AG10803 (cell line): Measurements from ENCODE around the gene BCOR.

Experiments
- DNase-seq: peaks from one replicate; pipeline ENCODE4 v3.0.0; 2010; ENCODE audit warnings: low read depth
- H3K4me3 ChIP-seq: 2 replicates; pipeline ENCODE4 v1.5.1; 2011; ENCODE audit warnings: mild to moderate bottlenecking, low read length, control low read depth
- TF ChIP-seq, protein P1 (sequence below): conservative IDR thresholded peaks from 2 replicates; pipeline ENCODE4 v1.5.1; 2011; ENCODE audit warnings: mild to moderate bottlenecking, low read length, control low read depth, inconsistent platforms

The BCOR gene

DNA sequence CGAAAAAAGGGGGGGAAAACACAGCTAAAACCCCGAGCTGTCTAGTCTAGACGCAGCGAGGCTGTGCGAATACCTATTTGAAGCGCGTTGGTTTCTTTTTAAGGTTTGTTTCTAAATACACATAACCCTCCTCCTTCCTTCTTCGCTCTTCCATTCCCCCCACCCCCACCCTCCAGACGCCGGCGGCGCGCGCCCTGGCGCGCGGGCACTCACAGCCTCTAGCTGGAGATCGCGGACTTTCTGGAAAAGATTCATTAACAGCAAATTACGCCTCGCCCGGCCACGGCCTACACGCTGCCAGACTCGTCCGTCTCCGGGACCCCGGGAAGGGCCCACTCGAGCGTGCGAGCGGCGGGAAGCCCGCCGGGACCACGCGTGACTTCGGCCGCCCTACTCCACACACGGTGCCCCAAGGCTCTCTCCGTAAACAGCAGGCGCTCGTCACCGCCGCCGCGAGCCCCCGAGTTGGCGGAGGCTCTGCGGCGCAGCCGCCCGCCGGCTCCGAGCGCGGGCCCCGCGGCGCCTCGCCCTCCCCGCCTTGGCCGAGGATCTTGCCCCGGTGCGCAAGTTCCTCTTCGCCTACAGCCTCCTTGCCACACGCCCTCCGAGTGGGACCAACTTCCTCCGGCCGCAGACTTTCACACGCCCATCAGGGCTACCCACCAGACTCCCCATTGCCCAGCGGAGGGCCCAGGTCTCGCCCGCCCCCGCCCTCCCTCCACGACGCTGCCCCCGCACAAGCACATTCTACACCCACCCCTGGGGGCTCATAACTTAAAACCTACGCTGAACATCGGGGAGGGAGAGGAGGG is 2.0 kb downstream of the BCOR start:
- H3K4me3 ChIP-seq: peak overlapping the region; percentile 62
- TF ChIP-seq, protein P1, sequence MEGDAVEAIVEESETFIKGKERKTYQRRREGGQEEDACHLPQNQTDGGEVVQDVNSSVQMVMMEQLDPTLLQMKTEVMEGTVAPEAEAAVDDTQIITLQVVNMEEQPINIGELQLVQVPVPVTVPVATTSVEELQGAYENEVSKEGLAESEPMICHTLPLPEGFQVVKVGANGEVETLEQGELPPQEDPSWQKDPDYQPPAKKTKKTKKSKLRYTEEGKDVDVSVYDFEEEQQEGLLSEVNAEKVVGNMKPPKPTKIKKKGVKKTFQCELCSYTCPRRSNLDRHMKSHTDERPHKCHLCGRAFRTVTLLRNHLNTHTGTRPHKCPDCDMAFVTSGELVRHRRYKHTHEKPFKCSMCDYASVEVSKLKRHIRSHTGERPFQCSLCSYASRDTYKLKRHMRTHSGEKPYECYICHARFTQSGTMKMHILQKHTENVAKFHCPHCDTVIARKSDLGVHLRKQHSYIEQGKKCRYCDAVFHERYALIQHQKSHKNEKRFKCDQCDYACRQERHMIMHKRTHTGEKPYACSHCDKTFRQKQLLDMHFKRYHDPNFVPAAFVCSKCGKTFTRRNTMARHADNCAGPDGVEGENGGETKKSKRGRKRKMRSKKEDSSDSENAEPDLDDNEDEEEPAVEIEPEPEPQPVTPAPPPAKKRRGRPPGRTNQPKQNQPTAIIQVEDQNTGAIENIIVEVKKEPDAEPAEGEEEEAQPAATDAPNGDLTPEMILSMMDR: no peak
- no peak for DNase-seq

DNA sequence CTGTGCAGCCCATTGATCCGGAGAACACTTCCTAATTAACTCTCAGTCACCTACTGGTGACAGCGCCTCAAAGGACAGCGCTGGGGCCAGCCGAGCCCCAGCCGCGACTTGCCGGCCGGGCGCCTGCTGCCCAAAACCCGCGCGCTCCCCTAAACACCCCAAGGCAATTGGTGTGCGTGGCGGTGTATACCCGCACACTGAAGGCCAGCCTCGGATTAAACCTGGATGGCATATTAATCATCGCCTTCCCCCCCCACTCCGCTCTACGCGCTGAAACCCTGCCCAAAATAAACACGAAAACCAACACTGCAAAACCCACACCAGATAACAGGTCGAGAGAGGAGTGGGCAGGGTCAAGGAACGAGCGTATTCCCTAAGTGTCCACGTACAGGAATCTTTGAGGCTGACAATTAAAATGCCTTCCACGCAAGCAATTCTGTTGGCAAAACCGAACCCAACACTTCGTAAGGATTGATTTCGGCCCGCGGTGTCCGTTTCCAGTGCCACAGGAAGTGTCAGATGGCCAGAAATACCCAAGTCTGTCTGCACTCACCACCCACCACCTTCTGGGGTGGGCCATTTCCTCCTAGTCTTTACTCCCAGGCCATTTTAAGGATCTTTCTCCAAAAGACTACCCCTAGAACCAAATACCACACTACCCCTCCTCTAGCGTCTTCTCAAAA is 2.7 kb downstream of the BCOR start:
- DNase-seq: no peak
- TF ChIP-seq, protein P1: no peak
- peak overlapping the region; percentile 62 for H3K4me3 ChIP-seq

DNA sequence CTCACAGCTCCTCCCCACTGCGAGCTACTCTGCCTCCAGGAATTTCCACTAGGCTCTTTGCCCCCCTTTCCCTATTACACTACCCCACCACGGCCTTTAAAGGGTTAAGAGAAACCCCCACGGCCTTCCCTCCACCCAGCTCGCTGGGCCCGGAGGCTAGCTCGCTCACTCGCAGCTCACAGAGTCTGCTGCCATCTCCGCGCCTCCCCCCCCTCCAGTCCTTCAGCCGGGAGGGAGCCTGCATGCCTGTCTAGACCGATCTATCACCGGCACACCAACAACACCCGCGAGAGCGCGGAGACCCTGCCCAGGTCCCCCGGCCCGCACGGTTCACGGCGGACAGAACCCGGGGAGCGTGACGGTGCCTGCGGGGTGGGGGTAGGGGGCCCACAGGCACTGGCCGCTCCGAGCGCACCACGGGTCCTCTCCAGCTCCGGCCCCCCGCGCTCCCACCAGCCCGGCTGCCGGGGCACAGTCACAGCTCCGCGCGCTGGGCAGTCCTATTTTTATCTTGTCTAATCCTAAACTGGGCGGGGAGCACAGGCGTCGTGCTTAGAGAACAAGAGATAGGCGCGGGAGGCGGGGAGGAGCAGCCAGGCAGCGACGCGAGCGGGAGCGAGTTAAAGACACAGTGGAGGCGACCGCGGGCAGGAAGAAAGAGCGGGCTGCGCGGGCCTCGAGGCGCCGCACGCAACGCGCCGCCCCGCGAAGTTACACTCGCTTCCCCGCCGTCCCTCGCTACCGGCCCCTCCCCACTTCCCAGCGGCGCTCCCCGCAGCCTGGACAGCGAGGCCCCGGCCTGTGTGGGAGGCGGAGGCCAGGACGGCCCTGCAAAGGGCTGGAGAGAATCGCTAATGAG is 3.5 kb downstream of the BCOR start:
- no peak for DNase-seq
- TF ChIP-seq, protein P1: no peak
- peak overlapping the region; percentile 62 for H3K4me3 ChIP-seq

DNA sequence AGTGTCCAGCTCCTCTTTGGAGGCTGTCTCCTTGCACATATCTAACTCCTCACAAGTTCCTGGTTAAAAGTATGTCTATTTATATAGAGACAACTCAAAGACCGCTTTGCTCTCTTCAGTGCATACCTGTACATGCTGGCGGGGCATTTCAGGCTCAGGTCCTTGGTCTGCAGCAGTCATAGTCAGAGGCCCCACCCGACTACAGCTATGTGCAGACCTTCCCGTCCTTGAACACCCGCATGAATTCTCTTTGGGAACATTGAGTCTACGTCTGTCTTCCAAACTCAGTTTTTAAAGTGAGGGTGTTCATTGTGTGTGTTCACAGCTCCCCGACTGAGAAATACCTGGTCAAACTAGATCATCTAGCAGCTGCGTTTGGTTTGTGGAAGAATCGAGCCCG is 4.2 kb downstream of the BCOR start:
- TF ChIP-seq, protein P1: no peak
- peak overlapping the region; percentile 62 for H3K4me3 ChIP-seq
- no peak for DNase-seq

DNA sequence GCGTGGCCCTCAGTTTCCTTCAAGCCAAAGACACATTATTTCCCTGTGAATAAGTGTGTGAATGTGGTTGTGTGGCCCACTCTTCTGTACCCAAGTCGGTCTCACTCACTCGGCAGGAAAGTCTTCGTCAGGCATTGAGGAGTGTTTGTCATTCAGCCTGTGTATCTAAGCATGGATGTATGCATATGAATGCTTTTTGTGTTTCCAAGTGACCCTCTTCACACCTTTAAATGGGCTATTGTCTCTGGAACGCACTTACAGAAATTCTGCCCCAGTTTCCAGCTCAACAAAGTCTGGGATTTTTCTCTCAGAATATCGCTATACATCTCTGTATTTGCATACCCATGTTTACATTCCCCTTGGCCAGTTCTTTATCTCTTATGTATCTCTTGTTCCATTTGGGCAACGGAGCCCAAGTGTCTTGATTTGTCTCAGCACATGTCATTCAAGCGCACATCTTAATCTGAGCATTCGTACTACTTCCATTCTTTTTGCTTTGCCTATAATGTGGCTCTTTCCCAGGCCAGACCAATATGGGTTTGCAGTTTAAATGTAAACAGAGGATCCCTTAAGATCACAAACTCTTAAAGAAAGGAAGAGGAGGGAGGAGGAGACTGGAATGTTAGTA is 4.8 kb downstream of the BCOR start:
- H3K4me3 ChIP-seq: no peak overlapping the region
- DNase-seq: no peak

More for the DNA sequence above, 4.8 kb downstream of the BCOR start:
- TF ChIP-seq, protein P1: no peak
